ENCODE measurements around the gene PPP1R8.
"Not testable (repeated sequence)": the region's sequence is repeated elsewhere in the genome, so short reads cannot be mapped to it uniquely, and the experiment has no call there.

PPP1R8 gene

GRCh38 chr1:27835501-27835900 lies 4.9 kb downstream of the PPP1R8 start:
- POLR2A ChIA-PET: no interaction called here
- CTCF ChIA-PET: no interaction called here
- DNase-seq (ENCODE audit: extremely low spot score): no peak
- TF ChIP-seq HDGF (IDR thresholded peaks at IDR 0.05; ENCODE audit: borderline replicate concordance) (no peak), FOXA1 (IDR thresholded peaks at IDR 0.05) (no peak), SUZ12 (IDR thresholded peaks at IDR 0.05) (no peak), PKNOX1 (IDR thresholded peaks at IDR 0.05) (no peak), SP1 (IDR thresholded peaks at IDR 0.05) (no peak), CTBP1 (IDR thresholded peaks at IDR 0.05; ENCODE audit: borderline replicate concordance) (no peak), ZNF384 (IDR thresholded peaks at IDR 0.05) (no peak), ELF4 (IDR thresholded peaks at IDR 0.05) (no peak), TARDBP (IDR thresholded peaks at IDR 0.05) (no peak), NFRKB (IDR thresholded peaks at IDR 0.05) (no peak), LEF1 (IDR thresholded peaks at IDR 0.05; ENCODE audit: borderline replicate concordance) (no peak), FOXM1 (IDR thresholded peaks at IDR 0.05; ENCODE audit: borderline replicate concordance) (no peak), BHLHE40 (IDR thresholded peaks at IDR 0.05; ENCODE audit: borderline replicate concordance) (no peak), FOXK2 (IDR thresholded peaks at IDR 0.05) (no peak), ARNT (IDR thresholded peaks at IDR 0.05) (no peak), L3MBTL2 (conservative IDR thresholded peaks at IDR 0.05) (no peak)

- ChIA-PET CTCF (no interaction called here), POLR2A (no interaction called here)
- DNase-seq (ENCODE audit: extremely low spot score): no peak
- no peak for TF ChIP-seq PKNOX1 (IDR thresholded peaks at IDR 0.05)
- no peak for TF ChIP-seq HDGF (IDR thresholded peaks at IDR 0.05; ENCODE audit: borderline replicate concordance)
- TF ChIP-seq LEF1 (IDR thresholded peaks at IDR 0.05; ENCODE audit: borderline replicate concordance): no peak
- no peak for TF ChIP-seq ARNT (IDR thresholded peaks at IDR 0.05)
- no peak for TF ChIP-seq SP1 (IDR thresholded peaks at IDR 0.05)
- no peak for TF ChIP-seq L3MBTL2 (conservative IDR thresholded peaks at IDR 0.05)
- TF ChIP-seq FOXK2 (IDR thresholded peaks at IDR 0.05): no peak
- no peak for TF ChIP-seq FOXA1 (IDR thresholded peaks at IDR 0.05)
- TF ChIP-seq BHLHE40 (IDR thresholded peaks at IDR 0.05; ENCODE audit: borderline replicate concordance): no peak
- no peak for TF ChIP-seq SUZ12 (IDR thresholded peaks at IDR 0.05)
- TF ChIP-seq TARDBP (IDR thresholded peaks at IDR 0.05): no peak
- no peak for TF ChIP-seq NFRKB (IDR thresholded peaks at IDR 0.05)
Measured at GRCh38 chr1:27849951-27850350, 19.4 kb downstream of the PPP1R8 start.

- CTCF ChIA-PET: no interaction called here
- no peak for DNase-seq (ENCODE audit: extremely low spot score)
- POLR2A ChIA-PET: no interaction called here
- TF ChIP-seq FOXM1 (IDR thresholded peaks at IDR 0.05; ENCODE audit: borderline replicate concordance): no peak
- 0 out of 2 replicates have a peak, but pooled peaks have one; percentile 46 for TF ChIP-seq ZNF384 (IDR thresholded peaks at IDR 0.05)
Measured at GRCh38 chr1:27855085-27855484, 24.5 kb downstream of the PPP1R8 start.

- no peak for DNase-seq (ENCODE audit: extremely low spot score)
- ChIA-PET CTCF (interaction anchor here (0.6 to 1.9 kb wide), 6 partner anchors 9 to 1477 kb away, joined by 3 to 8 read pairs (median 4); partner anchors contain the start of gene XKR8), POLR2A (no interaction called here)
- TF ChIP-seq ZNF384 (IDR thresholded peaks at IDR 0.05) (no peak), ELF4 (IDR thresholded peaks at IDR 0.05) (no peak), FOXK2 (IDR thresholded peaks at IDR 0.05) (no peak), SUZ12 (IDR thresholded peaks at IDR 0.05) (no peak), CTBP1 (IDR thresholded peaks at IDR 0.05; ENCODE audit: borderline replicate concordance) (no peak), SP1 (IDR thresholded peaks at IDR 0.05) (no peak), NFRKB (IDR thresholded peaks at IDR 0.05) (no peak), TARDBP (IDR thresholded peaks at IDR 0.05) (no peak), LEF1 (IDR thresholded peaks at IDR 0.05; ENCODE audit: borderline replicate concordance) (no peak), FOXM1 (IDR thresholded peaks at IDR 0.05; ENCODE audit: borderline replicate concordance) (no peak), ARNT (IDR thresholded peaks at IDR 0.05) (no peak), PKNOX1 (IDR thresholded peaks at IDR 0.05) (no peak), HDGF (IDR thresholded peaks at IDR 0.05; ENCODE audit: borderline replicate concordance) (no peak), BHLHE40 (IDR thresholded peaks at IDR 0.05; ENCODE audit: borderline replicate concordance) (no peak), L3MBTL2 (conservative IDR thresholded peaks at IDR 0.05) (no peak), FOXA1 (IDR thresholded peaks at IDR 0.05) (no peak)
Measured at GRCh38 chr1:27856561-27857343, 26.2 kb downstream of the PPP1R8 start.

- DNase-seq (ENCODE audit: extremely low spot score); POLR2A ChIA-PET: not testable (repeated sequence)
- CTCF ChIA-PET: interaction anchor here (0.6 to 1.9 kb wide), 9 partner anchors 10 to 1478 kb away, joined by 3 to 8 read pairs (median 3); partner anchors contain the start of genes THEMIS2 and XKR8
Measured at GRCh38 chr1:27857552-27857951, 27.0 kb downstream of the PPP1R8 start.

GRCh38 chr1:27858072-27858948 lies 27.7 kb downstream of the PPP1R8 start:
- POLR2A ChIA-PET: no interaction called here
- CTCF ChIA-PET: interaction anchor here (0.6 to 1.9 kb wide), 7 partner anchors 10 to 122 kb away, joined by 3 to 8 read pairs (median 3); partner anchors contain the start of gene THEMIS2
- peak; percentile 88 for DNase-seq (ENCODE audit: extremely low spot score)

More at GRCh38 chr1:27858072-27858948, 27.7 kb downstream of the PPP1R8 start:
- TF ChIP-seq PKNOX1 (IDR thresholded peaks at IDR 0.05) (no peak), SP1 (IDR thresholded peaks at IDR 0.05) (no peak), FOXA1 (IDR thresholded peaks at IDR 0.05) (no peak), FOXM1 (IDR thresholded peaks at IDR 0.05; ENCODE audit: borderline replicate concordance) (no peak), CTBP1 (IDR thresholded peaks at IDR 0.05; ENCODE audit: borderline replicate concordance) (no peak), HDGF (IDR thresholded peaks at IDR 0.05; ENCODE audit: borderline replicate concordance) (no peak), SUZ12 (IDR thresholded peaks at IDR 0.05) (no peak), ELF4 (IDR thresholded peaks at IDR 0.05) (no peak), FOXK2 (IDR thresholded peaks at IDR 0.05) (no peak), ZNF384 (IDR thresholded peaks at IDR 0.05) (no peak), NFRKB (IDR thresholded peaks at IDR 0.05) (no peak), BHLHE40 (IDR thresholded peaks at IDR 0.05; ENCODE audit: borderline replicate concordance) (no peak)
